BLaER1 (cell line): ENCODE measurements around the gene TEX10.

ENCODE experiments used
- H3K27ac ChIP-seq: shearing (Covaris generic); formaldehyde crosslinking; 2 replicates; pipeline ENCODE4 v1.8.1; 2022
- H3K27me3 ChIP-seq: shearing (Covaris generic); formaldehyde crosslinking; 2 replicates; pipeline ENCODE4 v1.8.1; 2022
- H3K36me3 ChIP-seq: shearing (Covaris generic); formaldehyde crosslinking; 2 replicates; pipeline ENCODE4 v1.8.1; 2022
- H3K4me1 ChIP-seq: shearing (Covaris generic); formaldehyde crosslinking; 2 replicates; pipeline ENCODE4 v1.8.1; 2022
- H3K4me2 ChIP-seq: shearing (Covaris generic); formaldehyde crosslinking; 2 replicates; pipeline ENCODE4 v1.8.1; 2022
- H3K4me3 ChIP-seq: shearing (Covaris generic); formaldehyde crosslinking; 2 replicates; pipeline ENCODE4 v1.8.1; 2022
- H3K9ac ChIP-seq: shearing (Covaris generic); formaldehyde crosslinking; 2 replicates; pipeline ENCODE4 v1.8.1; 2022
- H3K9me3 ChIP-seq: shearing (Covaris generic); formaldehyde crosslinking; 2 replicates; pipeline ENCODE4 v1.8.1; 2022
- H4K20me1 ChIP-seq: shearing (Covaris generic); formaldehyde crosslinking; 2 replicates; pipeline ENCODE4 v1.8.1; 2022
- Cebpa-rat ChIP-seq: shearing (Covaris generic); IDR thresholded peaks from 2 replicates; pipeline ENCODE4 v1.8.1; 2022

Gene TEX10

GRCh38 chr9:100269656-100270055, 83.1 kb downstream of the TEX10 start:
- H3K27me3 ChIP-seq, result no peaks in the 10 kb centered on the region
- H3K4me3 ChIP-seq, result no peak overlapping the region
- H3K9ac ChIP-seq, result no peak overlapping the region
- peaks cover 46% of the 10 kb centered on the region for H3K36me3 ChIP-seq
- no peaks in the 10 kb centered on the region for H3K9me3 ChIP-seq
- H3K27ac ChIP-seq, result no peak overlapping the region
- no peak overlapping the region for H3K4me2 ChIP-seq
- H3K4me1 ChIP-seq, result no peaks in the 10 kb centered on the region
- no peaks in the 10 kb centered on the region for H4K20me1 ChIP-seq
- no peak for TF ChIP-seq Cebpa-rat

GRCh38 chr9:100268271-100268670, 84.5 kb downstream of the TEX10 start:
- H4K20me1 ChIP-seq, result no peaks in the 10 kb centered on the region
- no peaks in the 10 kb centered on the region for H3K9me3 ChIP-seq
- no peaks in the 10 kb centered on the region for H3K27me3 ChIP-seq
- H3K9ac ChIP-seq, result no peak overlapping the region
- H3K36me3 ChIP-seq, result peaks cover 32% of the 10 kb centered on the region
- no peaks in the 10 kb centered on the region for H3K4me1 ChIP-seq
- no peak for TF ChIP-seq Cebpa-rat
- H3K4me2 ChIP-seq, result no peak overlapping the region
- no peak overlapping the region for H3K27ac ChIP-seq
- no peak overlapping the region for H3K4me3 ChIP-seq

GRCh38 chr9:100267211-100267610, 85.5 kb downstream of the TEX10 start:
- Histone ChIP-seq H3K4me2 (no peak overlapping the region), H3K36me3 (peaks cover 24% of the 10 kb centered on the region), H4K20me1 (no peaks in the 10 kb centered on the region), H3K9me3 (no peaks in the 10 kb centered on the region), H3K4me1 (no peaks in the 10 kb centered on the region), H3K27ac (no peak overlapping the region), H3K9ac (no peak overlapping the region), H3K27me3 (no peaks in the 10 kb centered on the region), H3K4me3 (no peak overlapping the region)
- TF ChIP-seq Cebpa-rat, result no peak
